ENCODE data around the gene PPP1R15B.
A peak's percentile ranks its signal among the peaks of the same experiment; 100 is the strongest.

The PPP1R15B gene

GRCh38 chr1:204420039-204421004, 8.7 kb upstream of the PPP1R15B start:
- no peak for DNase-seq

GRCh38 chr1:204419064-204419403, 7.4 kb upstream of the PPP1R15B start:
- no peak for DNase-seq

GRCh38 chr1:204418174-204419063, 6.8 kb upstream of the PPP1R15B start:
- DNase-seq = no peak

GRCh38 chr1:204417074-204417997, 5.7 kb upstream of the PPP1R15B start:
- no peak for DNase-seq

- DNase-seq = no peak
Observed at GRCh38 chr1:204416589-204417073, 5.0 kb upstream of the PPP1R15B start.

- DNase-seq = no peak
Observed at GRCh38 chr1:204415351-204415750, 3.7 kb upstream of the PPP1R15B start.

- DNase-seq = no peak
Observed at GRCh38 chr1:204414016-204414415, 2.4 kb upstream of the PPP1R15B start.

- DNase-seq = no peak
Observed at GRCh38 chr1:204413170-204413535, 1.5 kb upstream of the PPP1R15B start.

- peak in 1 of 5 donors; percentile 15 for DNase-seq
Observed at GRCh38 chr1:204410688-204411450, 748 bp downstream of the PPP1R15B start.

GRCh38 chr1:204409836-204410687, 1.6 kb downstream of the PPP1R15B start:
- no peak for DNase-seq

- no peak for DNase-seq
Observed at GRCh38 chr1:204409123-204409522, 2.5 kb downstream of the PPP1R15B start.

GRCh38 chr1:204408602-204409001, 3.0 kb downstream of the PPP1R15B start:
- DNase-seq = no peak

- DNase-seq = peak in 3 of 5 donors; percentile 14 to 30 (median 22)
Observed at GRCh38 chr1:204408074-204408507, 3.5 kb downstream of the PPP1R15B start.

- DNase-seq = peak in 1 of 5 donors; percentile 42
Observed at GRCh38 chr1:204407295-204407971, 4.2 kb downstream of the PPP1R15B start.

GRCh38 chr1:204406621-204407020, 5.0 kb downstream of the PPP1R15B start:
- DNase-seq = no peak

- no peak for DNase-seq
Observed at GRCh38 chr1:204405988-204406387, 5.6 kb downstream of the PPP1R15B start.

GRCh38 chr1:204404629-204405028, 7.0 kb downstream of the PPP1R15B start:
- no peak for DNase-seq

GRCh38 chr1:204402391-204402790, 9.2 kb downstream of the PPP1R15B start:
- no peak for DNase-seq

- DNase-seq = no peak
Observed at GRCh38 chr1:204401730-204402129, 9.9 kb downstream of the PPP1R15B start.

All from T-helper 1 cell (primary cell).